GM23338 (cell line): ENCODE measurements around the gene TAGLN2.

Source experiments
- CREB1 ChIP-seq: fragments of 250-450 bp; sonication (Bioruptor Pico); IDR thresholded peaks from 2 replicates; pipeline ENCODE4 v1.5.0; 2020; ENCODE audit warnings: low read depth, mild to moderate bottlenecking, moderate library complexity
- EZH2 ChIP-seq: fragments of 200-600 bp; sonication (generic); IDR thresholded peaks from one replicate; pipeline ENCODE4 v1.8.0; 2017; ENCODE audit warnings: antibody characterized with exemption, mild to moderate bottlenecking, low read depth; ENCODE audit not compliant: unreplicated experiment
- JUNB ChIP-seq: IDR thresholded peaks from one replicate; pipeline ENCODE4 v1.6.1; 2016; ENCODE audit warnings: antibody characterized with exemption; ENCODE audit not compliant: unreplicated experiment
- NANOG ChIP-seq: IDR thresholded peaks from 2 replicates; pipeline ENCODE4 v1.6.1; 2016; ENCODE audit warnings: antibody characterized with exemption, borderline replicate concordance
- POLR2AphosphoS5 ChIP-seq: IDR thresholded peaks from 2 replicates; pipeline ENCODE4 v1.6.1; 2016; ENCODE audit warnings: antibody characterized with exemption, low read depth
- TF ChIP-seq, protein P1 (sequence below), 2 experiments: fragments of 200-600 bp in 1 of 2; sonication (generic) in 1 of 2; conservative IDR thresholded peaks; 2 replicates each; pipeline versions ENCODE4 v1.5.1 to v1.6.1; 2016 to 2017; ENCODE audit warnings: antibody characterized with exemption in 2 of 2, low read depth in 2 of 2, mild to moderate bottlenecking in 2 of 2, moderate library complexity in 1 of 2
- TF ChIP-seq, protein P2 (sequence below): IDR thresholded peaks from one replicate; pipeline ENCODE4 v1.6.1; 2018; ENCODE audit warnings: antibody characterized with exemption; ENCODE audit not compliant: unreplicated experiment

DNA sequence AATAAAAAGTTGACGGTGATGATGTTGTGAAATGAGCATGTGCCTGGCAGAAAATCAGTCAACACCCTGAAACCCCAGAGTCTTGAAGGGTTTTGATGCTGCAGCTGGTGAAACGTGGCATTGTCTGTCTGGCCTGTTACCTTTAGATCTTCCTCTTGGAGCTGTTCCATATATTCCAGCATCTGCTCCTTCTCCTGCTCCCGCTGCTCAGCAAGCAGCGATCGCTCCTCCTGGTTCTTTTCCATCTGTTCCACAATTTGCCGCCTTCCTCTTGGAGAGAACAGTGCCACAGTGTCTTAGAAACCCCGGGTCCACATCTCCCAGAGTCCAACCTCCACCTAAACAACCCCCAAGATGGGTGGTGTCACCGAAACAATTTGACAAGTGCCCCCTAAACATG lies 41.0 kb downstream of the TAGLN2 start:
- TF ChIP-seq, protein P1, sequence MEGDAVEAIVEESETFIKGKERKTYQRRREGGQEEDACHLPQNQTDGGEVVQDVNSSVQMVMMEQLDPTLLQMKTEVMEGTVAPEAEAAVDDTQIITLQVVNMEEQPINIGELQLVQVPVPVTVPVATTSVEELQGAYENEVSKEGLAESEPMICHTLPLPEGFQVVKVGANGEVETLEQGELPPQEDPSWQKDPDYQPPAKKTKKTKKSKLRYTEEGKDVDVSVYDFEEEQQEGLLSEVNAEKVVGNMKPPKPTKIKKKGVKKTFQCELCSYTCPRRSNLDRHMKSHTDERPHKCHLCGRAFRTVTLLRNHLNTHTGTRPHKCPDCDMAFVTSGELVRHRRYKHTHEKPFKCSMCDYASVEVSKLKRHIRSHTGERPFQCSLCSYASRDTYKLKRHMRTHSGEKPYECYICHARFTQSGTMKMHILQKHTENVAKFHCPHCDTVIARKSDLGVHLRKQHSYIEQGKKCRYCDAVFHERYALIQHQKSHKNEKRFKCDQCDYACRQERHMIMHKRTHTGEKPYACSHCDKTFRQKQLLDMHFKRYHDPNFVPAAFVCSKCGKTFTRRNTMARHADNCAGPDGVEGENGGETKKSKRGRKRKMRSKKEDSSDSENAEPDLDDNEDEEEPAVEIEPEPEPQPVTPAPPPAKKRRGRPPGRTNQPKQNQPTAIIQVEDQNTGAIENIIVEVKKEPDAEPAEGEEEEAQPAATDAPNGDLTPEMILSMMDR (conservative IDR thresholded peaks at IDR 0.05; ENCODE audit: low read depth in 2 of 2), result no peak
- no peak for TF ChIP-seq POLR2AphosphoS5
- TF ChIP-seq JUNB, result no peak
- TF ChIP-seq EZH2, result no peak
- TF ChIP-seq, protein P2, sequence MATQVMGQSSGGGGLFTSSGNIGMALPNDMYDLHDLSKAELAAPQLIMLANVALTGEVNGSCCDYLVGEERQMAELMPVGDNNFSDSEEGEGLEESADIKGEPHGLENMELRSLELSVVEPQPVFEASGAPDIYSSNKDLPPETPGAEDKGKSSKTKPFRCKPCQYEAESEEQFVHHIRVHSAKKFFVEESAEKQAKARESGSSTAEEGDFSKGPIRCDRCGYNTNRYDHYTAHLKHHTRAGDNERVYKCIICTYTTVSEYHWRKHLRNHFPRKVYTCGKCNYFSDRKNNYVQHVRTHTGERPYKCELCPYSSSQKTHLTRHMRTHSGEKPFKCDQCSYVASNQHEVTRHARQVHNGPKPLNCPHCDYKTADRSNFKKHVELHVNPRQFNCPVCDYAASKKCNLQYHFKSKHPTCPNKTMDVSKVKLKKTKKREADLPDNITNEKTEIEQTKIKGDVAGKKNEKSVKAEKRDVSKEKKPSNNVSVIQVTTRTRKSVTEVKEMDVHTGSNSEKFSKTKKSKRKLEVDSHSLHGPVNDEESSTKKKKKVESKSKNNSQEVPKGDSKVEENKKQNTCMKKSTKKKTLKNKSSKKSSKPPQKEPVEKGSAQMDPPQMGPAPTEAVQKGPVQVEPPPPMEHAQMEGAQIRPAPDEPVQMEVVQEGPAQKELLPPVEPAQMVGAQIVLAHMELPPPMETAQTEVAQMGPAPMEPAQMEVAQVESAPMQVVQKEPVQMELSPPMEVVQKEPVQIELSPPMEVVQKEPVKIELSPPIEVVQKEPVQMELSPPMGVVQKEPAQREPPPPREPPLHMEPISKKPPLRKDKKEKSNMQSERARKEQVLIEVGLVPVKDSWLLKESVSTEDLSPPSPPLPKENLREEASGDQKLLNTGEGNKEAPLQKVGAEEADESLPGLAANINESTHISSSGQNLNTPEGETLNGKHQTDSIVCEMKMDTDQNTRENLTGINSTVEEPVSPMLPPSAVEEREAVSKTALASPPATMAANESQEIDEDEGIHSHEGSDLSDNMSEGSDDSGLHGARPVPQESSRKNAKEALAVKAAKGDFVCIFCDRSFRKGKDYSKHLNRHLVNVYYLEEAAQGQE, result no peak
- no peak for TF ChIP-seq CREB1 (CRISPR knock-in tag)
- no peak for TF ChIP-seq NANOG
